Measurements from ENCODE around the gene RPTOR. TPM values are rescaled to one million over a fixed set of nuclear protein-coding genes. Genes with fewer than 3 reads are reported as not detected.

Gene RPTOR
- polyA plus RNA-seq, 1 donor (not counting 4 experiments of a cell fraction or from before 2014, with no cell fraction given) = 4.0 TPM

- DNase-seq (ENCODE audit: low read depth, low spot score) = no peak
- no peak overlapping the region for H3K4me2 ChIP-seq (ENCODE audit: control insufficient read depth, extremely low read depth, insufficient read depth, low read depth, low read length)
- H3K27ac ChIP-seq (ENCODE audit: control insufficient read depth, insufficient read depth, low read length) = no peak overlapping the region
- no peaks in the 10 kb centered on the region for H3K9me3 ChIP-seq (ENCODE audit: control insufficient read depth, low read depth, low read length)
- H2AFZ ChIP-seq (ENCODE audit: control insufficient read depth, low read length) = no peak overlapping the region
- H3K9ac ChIP-seq (ENCODE audit: control insufficient read depth, extremely low read depth, insufficient read depth, low read length) = no peak overlapping the region
- peaks cover 10% of the 10 kb centered on the region for H3K4me1 ChIP-seq (ENCODE audit: control insufficient read depth, extremely low read depth, insufficient read depth, low read length)
- no peak overlapping the region for H3K4me3 ChIP-seq (ENCODE audit: control insufficient read depth in 2 of 3, extremely low read depth in 1 of 3, insufficient read depth in 2 of 3, low read depth in 1 of 3, low read length in 3 of 3)
- dilution Hi-C loops (cut with MboI; ENCODE audit: extremely low pct_ligation_motif_present, low sequenced_read_pairs) = no loop called here
- H3K9me1 ChIP-seq (ENCODE audit: control insufficient read depth, extremely low read depth, insufficient read depth, low read length) = peaks cover 8% of the 10 kb centered on the region
- FAIRE-seq = no peak
- TF ChIP-seq, protein P1, sequence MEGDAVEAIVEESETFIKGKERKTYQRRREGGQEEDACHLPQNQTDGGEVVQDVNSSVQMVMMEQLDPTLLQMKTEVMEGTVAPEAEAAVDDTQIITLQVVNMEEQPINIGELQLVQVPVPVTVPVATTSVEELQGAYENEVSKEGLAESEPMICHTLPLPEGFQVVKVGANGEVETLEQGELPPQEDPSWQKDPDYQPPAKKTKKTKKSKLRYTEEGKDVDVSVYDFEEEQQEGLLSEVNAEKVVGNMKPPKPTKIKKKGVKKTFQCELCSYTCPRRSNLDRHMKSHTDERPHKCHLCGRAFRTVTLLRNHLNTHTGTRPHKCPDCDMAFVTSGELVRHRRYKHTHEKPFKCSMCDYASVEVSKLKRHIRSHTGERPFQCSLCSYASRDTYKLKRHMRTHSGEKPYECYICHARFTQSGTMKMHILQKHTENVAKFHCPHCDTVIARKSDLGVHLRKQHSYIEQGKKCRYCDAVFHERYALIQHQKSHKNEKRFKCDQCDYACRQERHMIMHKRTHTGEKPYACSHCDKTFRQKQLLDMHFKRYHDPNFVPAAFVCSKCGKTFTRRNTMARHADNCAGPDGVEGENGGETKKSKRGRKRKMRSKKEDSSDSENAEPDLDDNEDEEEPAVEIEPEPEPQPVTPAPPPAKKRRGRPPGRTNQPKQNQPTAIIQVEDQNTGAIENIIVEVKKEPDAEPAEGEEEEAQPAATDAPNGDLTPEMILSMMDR (optimal IDR thresholded peaks at IDR 0.05 in 1 of 3, IDR thresholded peaks at IDR 0.05 in 1 of 3, conservative IDR thresholded peaks at IDR 0.05 in 1 of 3; ENCODE audit: extremely low read depth in 1 of 3, insufficient read depth in 2 of 3, low read length in 3 of 3) = no peak
- TF ChIP-seq EZH2 (IDR thresholded peaks at IDR 0.05; ENCODE audit: low read length) = no peak
- H3K27me3 ChIP-seq (ENCODE audit: control insufficient read depth, extremely low read depth, insufficient read depth, low read length) = no peaks in the 10 kb centered on the region
- H3K79me2 ChIP-seq (ENCODE audit: control insufficient read depth, insufficient read depth, low read length) = peaks cover 72% of the 10 kb centered on the region
- peaks cover 0 to 2% of the 10 kb centered on the region in 2 experiments for H3K36me3 ChIP-seq (ENCODE audit: control insufficient read depth in 2 of 2, extremely low read depth in 1 of 2, insufficient read depth in 2 of 2, low read length in 2 of 2)
- H4K20me1 ChIP-seq (ENCODE audit: control insufficient read depth, extremely low read depth, insufficient read depth, low read length) = peaks cover 12% of the 10 kb centered on the region
Observed at GRCh38 chr17:80609757-80610156, 65.1 kb downstream of the RPTOR start.

GRCh38 chr17:80611816-80612215, 67.2 kb downstream of the RPTOR start:
- dilution Hi-C loops (cut with MboI; ENCODE audit: extremely low pct_ligation_motif_present, low sequenced_read_pairs) = no loop called here
- no peaks in the 10 kb centered on the region for H3K27me3 ChIP-seq (ENCODE audit: control insufficient read depth, extremely low read depth, insufficient read depth, low read length)

More at GRCh38 chr17:80611816-80612215, 67.2 kb downstream of the RPTOR start:
- no peak overlapping the region for H3K4me2 ChIP-seq (ENCODE audit: control insufficient read depth, extremely low read depth, insufficient read depth, low read depth, low read length)
- no peak overlapping the region for H2AFZ ChIP-seq (ENCODE audit: control insufficient read depth, low read length)
- no peak overlapping the region for H3K9ac ChIP-seq (ENCODE audit: control insufficient read depth, extremely low read depth, insufficient read depth, low read length)
- no peak for FAIRE-seq
- no peaks in the 10 kb centered on the region for H3K4me1 ChIP-seq (ENCODE audit: control insufficient read depth, extremely low read depth, insufficient read depth, low read length)
- peaks cover 6% of the 10 kb centered on the region for H3K9me1 ChIP-seq (ENCODE audit: control insufficient read depth, extremely low read depth, insufficient read depth, low read length)
- no peak overlapping the region for H3K4me3 ChIP-seq (ENCODE audit: control insufficient read depth in 2 of 3, extremely low read depth in 1 of 3, insufficient read depth in 2 of 3, low read depth in 1 of 3, low read length in 3 of 3)
- TF ChIP-seq, protein P1 (optimal IDR thresholded peaks at IDR 0.05 in 1 of 3, IDR thresholded peaks at IDR 0.05 in 1 of 3, conservative IDR thresholded peaks at IDR 0.05 in 1 of 3; ENCODE audit: extremely low read depth in 1 of 3, insufficient read depth in 2 of 3, low read length in 3 of 3) = no peak
- no peak for TF ChIP-seq EZH2 (IDR thresholded peaks at IDR 0.05; ENCODE audit: low read length)
- no peak overlapping the region for H3K27ac ChIP-seq (ENCODE audit: control insufficient read depth, insufficient read depth, low read length)
- H4K20me1 ChIP-seq (ENCODE audit: control insufficient read depth, extremely low read depth, insufficient read depth, low read length) = peaks cover 14% of the 10 kb centered on the region
- H3K79me2 ChIP-seq (ENCODE audit: control insufficient read depth, insufficient read depth, low read length) = peaks cover 71% of the 10 kb centered on the region
- peaks cover 0 to 2% of the 10 kb centered on the region in 2 experiments for H3K36me3 ChIP-seq (ENCODE audit: control insufficient read depth in 2 of 2, extremely low read depth in 1 of 2, insufficient read depth in 2 of 2, low read length in 2 of 2)
- H3K9me3 ChIP-seq (ENCODE audit: control insufficient read depth, low read depth, low read length) = no peaks in the 10 kb centered on the region
- DNase-seq (ENCODE audit: low read depth, low spot score) = no peak

All from keratinocyte (primary cell).